ENCODE measurements around the gene CTNNBL1. TPM values are rescaled to one million over a fixed set of nuclear protein-coding genes. Genes with fewer than 3 reads are reported as not detected.

Gene CTNNBL1
- total RNA-seq, 3 donors from 2014 or later (not counting 1 experiment from before 2014, with no cell fraction given): 59.1 to 75.6 (median 67.6) TPM

GRCh38 chr20:37692459-37693166 lies 1.2 kb upstream of the CTNNBL1 start:
- intact Hi-C loops (cut with micrococcal nuclease): loop anchor here (2.0 kb wide), 1 partner anchor 298 kb away; no protein-coding TSS in a partner anchor
- no peak for DNase-seq
- H3K9me3 Mint-ChIP-seq: no peaks in the 10 kb centered on the region
- peaks cover 9% of the 10 kb centered on the region for H3K27me3 ChIP-seq (ENCODE audit: control insufficient read depth, insufficient read depth, low read length)
- peaks cover 16 to 33% of the 10 kb centered on the region in 2 donors for H3K27me3 Mint-ChIP-seq (ENCODE audit: low read depth in 2 of 2)
- WGBS (ENCODE audit: insufficient coverage): 86% methylated on average over 8 of the region's 8 CpGs
- H3K4me1 Mint-ChIP-seq: peaks cover 23 to 32% of the 10 kb centered on the region in 2 donors
- peaks cover 14% of the 10 kb centered on the region for H3K4me1 ChIP-seq (ENCODE audit: control insufficient read depth, insufficient read depth, low read length)
- H3K9me3 ChIP-seq (ENCODE audit: control insufficient read depth, insufficient read depth, low read length): no peaks in the 10 kb centered on the region
- no peak overlapping the region for H3K4me3 ChIP-seq (ENCODE audit: low read length)
- H3K36me3 ChIP-seq (ENCODE audit: control insufficient read depth, insufficient read depth, low read length): no peaks in the 10 kb centered on the region
- no peak overlapping the region for H3K27ac ChIP-seq (ENCODE audit: low read length)
- ATAC-seq: no peak
- no peak overlapping the region for H3K27ac Mint-ChIP-seq
- H3K4me3 Mint-ChIP-seq: peak overlapping the region; percentile 98
- no peaks in the 10 kb centered on the region for H3K36me3 Mint-ChIP-seq
- TF ChIP-seq CTCF (IDR thresholded peaks at IDR 0.05): no peak

DNA sequence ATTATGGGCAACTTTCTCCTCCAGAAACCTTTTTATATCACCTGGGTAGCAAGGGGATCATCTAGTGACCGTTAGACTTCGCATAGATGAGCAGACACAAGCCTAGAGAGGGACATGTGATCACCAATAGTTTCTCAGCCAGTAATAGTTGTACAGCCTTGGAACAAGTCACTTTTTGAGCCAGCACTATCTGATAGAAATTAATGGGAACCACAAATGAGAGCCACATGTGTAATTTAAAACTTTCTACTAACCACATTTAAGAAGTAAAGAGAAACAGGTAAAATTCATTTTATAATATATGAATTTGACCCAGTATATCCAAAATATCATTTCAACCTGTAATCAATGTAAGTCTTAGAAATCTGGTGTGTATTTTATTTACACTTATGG lies 592 bp upstream of the CTNNBL1 start:
- H3K4me3 ChIP-seq (ENCODE audit: low read length): peak overlapping the region; percentile 77
- ATAC-seq: no peak
- no peaks in the 10 kb centered on the region for H3K36me3 Mint-ChIP-seq
- H3K27me3 Mint-ChIP-seq (ENCODE audit: low read depth in 2 of 2): peaks cover 12 to 27% of the 10 kb centered on the region in 2 donors
- peaks cover 14% of the 10 kb centered on the region for H3K4me1 ChIP-seq (ENCODE audit: control insufficient read depth, insufficient read depth, low read length)
- no peaks in the 10 kb centered on the region for H3K9me3 ChIP-seq (ENCODE audit: control insufficient read depth, insufficient read depth, low read length)
- WGBS (ENCODE audit: insufficient coverage): 90% methylated on average over 2 of the region's 2 CpGs
- peak overlapping the region in 1 of 2 donors; percentile 94 for H3K27ac Mint-ChIP-seq
- peak overlapping the region; percentile 31 for H3K27ac ChIP-seq (ENCODE audit: low read length)
- DNase-seq: peak in 1 of 2 donors; percentile 9
- no peak for TF ChIP-seq CTCF (IDR thresholded peaks at IDR 0.05)
- no peaks in the 10 kb centered on the region for H3K9me3 Mint-ChIP-seq
- no peaks in the 10 kb centered on the region for H3K36me3 ChIP-seq (ENCODE audit: control insufficient read depth, insufficient read depth, low read length)
- H3K27me3 ChIP-seq (ENCODE audit: control insufficient read depth, insufficient read depth, low read length): peaks cover 5% of the 10 kb centered on the region
- H3K4me3 Mint-ChIP-seq: peak overlapping the region; percentile 98
- intact Hi-C loops (cut with micrococcal nuclease): loop anchor here (2.0 kb wide), 1 partner anchor 298 kb away; no protein-coding TSS in a partner anchor
- H3K4me1 Mint-ChIP-seq: peaks cover 23 to 33% of the 10 kb centered on the region in 2 donors

GRCh38 chr20:37695684-37696342 lies 2.0 kb downstream of the CTNNBL1 start:
- intact Hi-C loops (cut with micrococcal nuclease): no loop called here
- ATAC-seq: no peak
- DNase-seq: no peak
- H3K9me3 Mint-ChIP-seq: no peaks in the 10 kb centered on the region
- H3K4me1 Mint-ChIP-seq: peaks cover 34 to 47% of the 10 kb centered on the region in 2 donors
- no peak overlapping the region for H3K4me3 ChIP-seq (ENCODE audit: low read length)
- no peaks in the 10 kb centered on the region for H3K9me3 ChIP-seq (ENCODE audit: control insufficient read depth, insufficient read depth, low read length)
- H3K27me3 ChIP-seq (ENCODE audit: control insufficient read depth, insufficient read depth, low read length): no peaks in the 10 kb centered on the region
- H3K27ac ChIP-seq (ENCODE audit: low read length): no peak overlapping the region
- no peak overlapping the region for H3K27ac Mint-ChIP-seq
- H3K36me3 Mint-ChIP-seq: no peaks in the 10 kb centered on the region
- H3K4me3 Mint-ChIP-seq: peak overlapping the region; percentile 11
- no peaks in the 10 kb centered on the region for H3K36me3 ChIP-seq (ENCODE audit: control insufficient read depth, insufficient read depth, low read length)
- H3K4me1 ChIP-seq (ENCODE audit: control insufficient read depth, insufficient read depth, low read length): peaks cover 14% of the 10 kb centered on the region
- no peak for TF ChIP-seq CTCF (IDR thresholded peaks at IDR 0.05)
- 100% methylated on average over 2 of the region's 3 CpGs for whole genome bisulfite sequencing (ENCODE audit: insufficient coverage)
- peaks cover 0 to 2% of the 10 kb centered on the region in 2 donors for H3K27me3 Mint-ChIP-seq (ENCODE audit: low read depth in 2 of 2)

Data from natural killer cell (primary cell).